K562 (cell line): ENCODE data around the gene FOXRED2. TPM values are rescaled to one million over a fixed set of nuclear protein-coding genes. Genes with fewer than 3 reads are reported as not detected.
A peak's percentile ranks its signal among the peaks of the same experiment; 100 is the strongest.
"Not testable (repeated sequence)": the region's sequence is repeated elsewhere in the genome, so short reads cannot be mapped to it uniquely, and the experiment has no call there.

Experiments used
- ATAC-seq: fragments of 200-7000 bp; cut with Tn5 transposase; 3 replicates; pipeline ENCODE4 v1.9.1; 2020; ENCODE audit warnings: moderate library complexity
- BruUV-seq: library from RNA; stranded (reverse); fragments of 400-500 nt; replicated peaks from 2 replicates; lab custom pipeline; 2021; lab: Mats Ljungman, UMichigan
- CTCF ChIA-PET: fragments of 300-600 bp; formaldehyde crosslinking; extraction: SDS; loops from one replicate; lab custom pipeline; 2021; ENCODE audit warnings: low intra/inter-chr PET ratio; lab: Yijun Ruan, JAX
- POLR2A ChIA-PET: fragments of 300-600, 350-650 bp; sonication (Branson Sonifier 250); formaldehyde crosslinking; extraction: SDS; loops from one replicate; lab custom pipeline; 2021; ENCODE audit warnings: antibody characterized with exemption, inconsistent platforms; lab: Yijun Ruan, JAX
- DNase-seq, 4 experiments: peaks; one replicate each; pipeline versions ENCODE4 v3.0.0 to v3.0.0-alpha.2; 2011 to 2018; ENCODE audit warnings: low spot score in 3 of 4, mixed read lengths in 3 of 4; ENCODE audit errors: extremely low read depth in 1 of 4
- FAIRE-seq: peaks from 2 replicates; lab custom pipeline; 2011; peaks lifted over from hg19 to GRCh38; lab: Jason Lieb, UNC
- H2AFZ ChIP-seq: 2 replicates; pipeline ENCODE4 v1.6.0; 2011; ENCODE audit warnings: low read depth, low read length, control low read depth, inconsistent platforms
- H3K27ac ChIP-seq: fragments of 200-600 bp; 3 replicates; pipeline ENCODE4 v1.8.0; 2011; ENCODE audit warnings: low read depth, mild to moderate bottlenecking, control low read depth, inconsistent platforms, low read length, moderate library complexity, mixed read lengths; ENCODE audit errors: extremely low read depth
- H3K27me3 ChIP-seq, 2 experiments: fragments of 300-600 bp in 1 of 2; 2 replicates in 1 of 2; 3 replicates in 1 of 2; pipeline versions ENCODE4 v1.6.0 to v1.8.0; 2011; ENCODE audit warnings: inconsistent platforms in 2 of 2, low read length in 2 of 2, mild to moderate bottlenecking in 1 of 2, mixed read lengths in 1 of 2, moderate library complexity in 1 of 2; ENCODE audit not compliant: control insufficient read depth in 2 of 2, insufficient read depth in 2 of 2
- H3K36me3 ChIP-seq: fragments of 300-600 bp; 3 replicates; pipeline ENCODE4 v1.8.0; 2011; ENCODE audit warnings: mild to moderate bottlenecking, low read length, inconsistent platforms; ENCODE audit not compliant: control insufficient read depth, insufficient read depth
- H3K4me1 ChIP-seq, 2 experiments: fragments of 200-600 bp in 1 of 2; replicated peaks in 1 of 2; 2 replicates in 1 of 2; 3 replicates in 1 of 2; pipeline versions ENCODE4 v1.5.1 to v1.8.0; 2011; ENCODE audit warnings: inconsistent platforms in 2 of 2, low read length in 2 of 2, mild to moderate bottlenecking in 1 of 2, mixed read lengths in 1 of 2, moderate library complexity in 1 of 2; ENCODE audit not compliant: control insufficient read depth in 2 of 2, insufficient read depth in 2 of 2
- H3K4me2 ChIP-seq: 2 replicates; pipeline ENCODE4 v1.6.1; 2011; ENCODE audit warnings: low read length, control low read depth, inconsistent platforms, mixed read lengths; ENCODE audit not compliant: insufficient read depth
- H3K4me3 ChIP-seq: fragments of 200-600 bp; sonication (generic), shearing (Covaris generic); 2 replicates; pipeline ENCODE4 v1.5.1; 2016; ENCODE audit warnings: control low read depth, inconsistent platforms
- H3K79me2 ChIP-seq: fragments of 200-600 bp; 3 replicates; pipeline ENCODE4 v1.8.0; 2011; ENCODE audit warnings: low read length, inconsistent platforms; ENCODE audit not compliant: control insufficient read depth, insufficient read depth
- H3K9ac ChIP-seq, 2 experiments: 2 replicates each; pipeline versions ENCODE4 v1.6.0 to v1.6.1; 2011; ENCODE audit warnings: low read depth in 2 of 2, low read length in 2 of 2, control low read depth in 1 of 2, inconsistent platforms in 1 of 2, mild to moderate bottlenecking in 1 of 2, mixed read lengths in 1 of 2; ENCODE audit not compliant: insufficient read depth in 1 of 2
- H3K9me1 ChIP-seq: one replicate; pipeline ENCODE4 v1.6.0; 2011; ENCODE audit warnings: inconsistent platforms, mild to moderate bottlenecking, low read length, moderate library complexity; ENCODE audit not compliant: control insufficient read depth, insufficient read depth
- H3K9me3 ChIP-seq: replicated peaks from 2 replicates; pipeline ENCODE4 v1.5.1; 2011; ENCODE audit warnings: low read depth, low read length, inconsistent platforms; ENCODE audit not compliant: control insufficient read depth, insufficient read depth
- H4K20me1 ChIP-seq: replicated peaks from 2 replicates; pipeline ENCODE4 v1.6.1; 2011; ENCODE audit warnings: low read length, inconsistent platforms, mixed read lengths; ENCODE audit not compliant: control insufficient read depth, insufficient read depth
- NFIC ChIP-seq: fragments of 450-650 bp; IDR thresholded peaks from 2 replicates; pipeline ENCODE4 v1.6.1; 2017; ENCODE audit warnings: mild to moderate bottlenecking, inconsistent platforms
- ZBTB49 ChIP-seq: sonication (generic); formaldehyde crosslinking; IDR thresholded peaks from 2 replicates; pipeline ENCODE4 v1.8.0; 2022; ENCODE audit warnings: missing genetic modification reagents, mild to moderate bottlenecking, borderline replicate concordance
- WGBS: fragments of 100-300 bp; shearing (Covaris generic); methylation state at CpG from one replicate; pipeline ENCODE4 v1.1.6; 2016; ENCODE audit warnings: low coverage, mixed read lengths; ENCODE audit not compliant: insufficient coverage; ENCODE audit errors: missing lambda C conversion rate; 5-methylcytosine and 5-hydroxymethylcytosine counted together
- in situ Hi-C: fragments of 300-500 bp; cut with MboI; formaldehyde crosslinking; loops from 4 replicates; pipeline ENCODE4 v1.15.0; 2018; ENCODE audit warnings: inconsistent platforms, mixed read lengths
- intact Hi-C: fragments of 100-400 bp; cut with micrococcal nuclease; formaldehyde crosslinking; loops from 2 replicates; pipeline ENCODE4 v1.14.2; 2022
- polyA plus RNA-seq, 8 experiments: library from polyadenylated mRNA; depleted of rRNA in 4 of 8; stranded (reverse) in 5 of 8; unstranded in 3 of 8; fragments of >200 nt; fragmentation: Nextera tagmentation in 2 of 8; fragmentation: Illumina TruSeq in 1 of 8; extraction: Ambion mirVana in 2 of 8; extraction: Trizol in 1 of 8; gene quantifications; 2 replicates each; pipeline versions ENCODE4 v1.2.1 to v1.2.3, GENCODE V29; 2011 to 2014; ENCODE audit warnings: inconsistent platforms in 1 of 8, missing spikeins in 1 of 8
- total RNA-seq, 7 experiments: library from RNA; depleted of rRNA in 6 of 7; stranded (reverse); fragments of >200 nt in 6 of 7; fragmentation: Illumina TruSeq in 2 of 7; extraction: Trizol in 2 of 7; gene quantifications; 2 replicates each; pipeline versions ENCODE4 v1.2.1 to v1.2.3, GENCODE V29; 2011 to 2021; ENCODE audit warnings: low replicate concordance in 1 of 7

Gene FOXRED2
- total and polyA plus RNA-seq, 9 of the 15 experiments (the other 6 are each of a cell fraction or from before 2014, with no cell fraction given) = 2.8 to 48.4 (median 7.8) TPM

- TF ChIP-seq ZBTB49 (CRISPR knock-in tag) = no peak
These were observed 54.4 kb downstream of the FOXRED2 start (continued) for GRCh38 chr22:36452250-36452977.

- H3K9me3 ChIP-seq, H3K4me2 ChIP-seq, BruUV-seq, H3K27me3 ChIP-seq, FAIRE-seq, DNase-seq, CTCF ChIA-PET, H2AFZ ChIP-seq, in situ Hi-C loops, H3K9me1 ChIP-seq, H3K36me3 ChIP-seq, ATAC-seq, H3K79me2 ChIP-seq, H3K4me3 ChIP-seq, H4K20me1 ChIP-seq: not testable (repeated sequence)
- H3K27ac ChIP-seq = peak overlapping the region; percentile 80; the same call in 1 of the 3 replicates
- H3K4me1 ChIP-seq = peaks cover 17 to 32% of the 10 kb centered on the region in 2 experiments; a peak in 4 of 5 replicates
- intact Hi-C loops = loop anchor here (10.0 kb wide), 1 partner anchor 66 kb away; the partner anchor contains the start of gene MYH9
- WGBS = 94% methylated on average over 7 of the region's 7 CpGs
- POLR2A ChIA-PET = interaction anchor here (0.6 to 1.3 kb wide), 2 partner anchors 19 to 28 kb away, joined by 3 read pairs; no protein-coding TSS in a partner anchor
- peak; percentile 48; the same call in 1 of the 2 replicates for TF ChIP-seq NFIC
- peak overlapping the region in 1 of 2 experiments; percentile 56; a peak in 2 of 4 replicates for H3K9ac ChIP-seq
These were observed 55.9 kb downstream of the FOXRED2 start for GRCh38 chr22:36450923-36451322.
